NCI-H2196 (cell line): Measurements from ENCODE around the gene PLCD3.
A peak's percentile ranks its signal among the peaks of the same experiment; 100 is the strongest.
"Not testable (repeated sequence)": the region's sequence is repeated elsewhere in the genome, so short reads cannot be mapped to it uniquely, and the experiment has no call there.

ENCODE experiments used
- DNase-seq: peaks from one replicate; lab custom pipeline; 2025; ENCODE audit not compliant: unreplicated experiment; lab: John Stamatoyannopoulos, UW

The PLCD3 gene

GRCh38 chr17:45135192-45135977 is 3.1 kb upstream of the PLCD3 start, which contains the start of gene ACBD4:
Gene ACBD4, plus strand, starts transcription at chr17:45135687. Its CDS starts 458 bp downstream, at chr17:45136145.
- peak; percentile 98 for DNase-seq

GRCh38 chr17:45132572-45133463 is 503 bp upstream of the PLCD3 start:
- peak; percentile 70 for DNase-seq

- DNase-seq: peak; percentile 28
Observed at GRCh38 chr17:45131616-45132319, 547 bp downstream of the PLCD3 start.

DNA sequence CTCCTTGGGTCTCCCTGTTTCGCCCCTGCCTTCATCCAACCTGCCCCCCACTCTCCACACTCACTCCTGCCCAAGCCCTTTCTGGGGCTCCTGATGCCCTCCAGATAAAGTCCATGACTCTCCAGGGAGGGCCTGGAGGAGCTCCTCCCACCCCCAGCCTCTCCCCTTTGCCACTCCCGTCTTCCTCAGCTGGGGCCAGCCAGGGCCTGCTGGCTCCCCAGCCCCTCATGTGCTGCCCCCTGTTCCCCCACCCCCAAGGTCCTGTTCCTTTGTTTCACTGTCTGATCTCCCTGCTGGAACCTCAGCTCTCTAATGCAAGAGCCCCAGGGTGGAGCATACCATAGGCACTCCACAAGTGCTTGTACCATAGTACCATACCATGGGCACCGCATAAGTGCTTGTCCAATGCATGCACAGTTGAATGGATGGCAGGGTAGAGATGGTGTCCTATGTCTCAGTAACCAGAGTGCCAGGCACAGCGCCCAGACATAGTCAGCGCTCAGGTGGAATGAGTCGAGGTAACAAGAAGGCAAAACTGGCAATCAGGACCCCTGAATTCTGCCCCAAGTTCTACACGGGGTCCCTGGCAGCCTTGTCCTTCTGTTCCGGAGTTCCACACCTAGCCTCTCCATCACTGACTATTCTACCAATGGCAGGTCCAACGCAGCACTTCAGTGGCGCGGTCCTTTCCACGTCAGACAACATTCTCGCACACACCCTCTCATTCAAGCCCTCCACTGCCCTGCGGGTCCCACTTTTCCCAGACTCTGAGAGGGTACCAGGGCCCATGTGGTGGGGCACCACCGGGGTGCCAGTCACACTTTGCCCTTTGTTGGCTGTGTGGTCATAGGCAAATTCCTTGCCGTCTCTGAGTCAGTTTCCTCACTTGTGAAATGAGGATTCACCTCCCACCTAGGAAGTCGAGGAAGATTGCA is 1.4 kb downstream of the PLCD3 start:
- no peak for DNase-seq

DNA sequence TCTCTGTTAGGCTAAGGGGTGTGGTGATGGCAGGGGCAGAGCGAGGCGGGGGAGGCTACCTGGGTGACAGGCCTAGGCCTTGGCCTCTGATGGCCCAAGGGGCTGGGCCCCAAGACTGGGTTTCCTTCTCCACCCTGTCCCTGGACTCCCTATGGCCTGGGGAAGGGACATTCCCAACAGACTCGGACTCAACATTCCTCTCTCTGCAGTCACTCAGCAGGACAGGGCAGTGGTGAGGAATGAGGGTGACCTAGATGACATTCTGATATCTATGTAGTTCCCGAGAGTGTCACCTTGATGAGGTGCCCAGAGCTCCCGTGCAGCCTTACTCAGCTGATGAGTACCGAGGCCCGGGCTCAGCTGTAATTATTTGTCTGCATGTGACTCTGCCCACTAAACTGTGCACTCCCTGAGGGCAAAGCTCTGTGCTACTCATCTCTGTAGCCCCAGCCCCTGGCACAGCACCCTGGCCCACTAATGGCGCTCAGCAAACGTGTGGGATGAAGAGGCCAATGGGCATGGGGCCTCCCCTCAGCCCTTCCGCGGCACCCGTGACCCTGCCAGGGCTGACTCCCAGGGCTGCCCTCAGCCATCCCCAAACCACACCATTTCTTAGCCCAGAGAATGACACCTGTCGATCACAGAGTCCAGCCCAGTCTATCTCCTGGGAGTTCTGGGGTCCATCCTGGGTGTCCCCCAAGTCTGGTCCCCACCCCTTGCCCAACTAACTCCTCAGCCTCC is 2.2 kb downstream of the PLCD3 start:
- DNase-seq: no peak

- no peak for DNase-seq
Observed at GRCh38 chr17:45129426-45129939, 2.8 kb downstream of the PLCD3 start.

- no peak for DNase-seq
Observed at GRCh38 chr17:45128989-45129388, 3.3 kb downstream of the PLCD3 start.

- DNase-seq: no peak
Observed at GRCh38 chr17:45128331-45128730, 4.0 kb downstream of the PLCD3 start.

- no peak for DNase-seq
Observed at GRCh38 chr17:45127548-45128300, 4.6 kb downstream of the PLCD3 start.

DNA sequence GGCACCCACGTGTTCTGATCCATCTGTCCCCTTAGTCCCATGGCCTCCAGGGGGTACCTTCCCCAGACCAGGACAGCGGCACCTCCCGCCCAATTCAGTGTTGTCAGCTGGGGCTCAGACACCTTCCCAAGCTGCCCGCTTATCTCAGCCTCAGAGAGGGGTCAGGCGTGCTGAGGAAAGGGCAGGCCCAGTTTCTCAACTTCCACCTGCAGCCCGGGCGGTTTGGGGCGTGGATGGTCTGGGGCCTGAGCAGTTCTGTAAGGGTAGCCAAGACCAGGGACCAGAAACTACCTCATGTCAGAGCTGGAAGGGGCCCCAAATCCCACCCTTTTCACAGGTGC is 5.1 kb downstream of the PLCD3 start:
- DNase-seq: no peak

- no peak for DNase-seq
Observed at GRCh38 chr17:45125509-45125908, 6.8 kb downstream of the PLCD3 start.

GRCh38 chr17:45124797-45125122 is 7.6 kb downstream of the PLCD3 start:
- DNase-seq: not testable (repeated sequence)

- no peak for DNase-seq
Observed at GRCh38 chr17:45123930-45124796, 8.2 kb downstream of the PLCD3 start.

DNA sequence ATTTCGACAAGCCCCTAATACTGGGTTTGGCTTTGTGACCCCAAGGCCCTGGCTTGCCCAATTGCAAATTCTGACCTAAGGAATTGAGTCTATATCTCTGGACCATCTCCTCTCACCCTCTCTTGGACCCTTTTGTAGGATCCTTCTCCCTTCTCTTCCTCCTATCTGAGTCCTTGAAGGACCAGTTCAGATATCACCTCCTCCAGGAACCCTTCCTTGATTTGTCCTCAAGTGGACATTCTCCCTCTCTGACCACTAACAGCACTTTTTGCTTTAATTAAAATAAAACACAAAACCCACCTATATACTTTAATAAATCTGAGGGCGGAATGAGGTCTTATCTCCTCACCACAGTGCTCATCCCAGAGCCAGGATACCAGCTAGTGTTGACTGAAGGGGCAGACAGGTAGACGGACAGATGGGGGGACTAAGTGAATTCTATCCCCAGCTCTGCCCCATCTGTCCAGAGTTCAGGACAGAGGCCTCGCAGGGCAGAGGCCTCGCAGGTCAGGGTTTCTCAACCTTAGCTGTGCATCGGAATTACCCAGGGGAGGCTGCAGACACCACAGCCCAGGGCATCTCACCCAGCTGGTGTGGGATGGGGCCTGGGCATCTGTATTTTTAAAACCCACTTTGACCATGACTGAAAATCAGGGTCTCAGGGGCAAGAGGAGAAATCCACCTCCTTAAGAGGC is 9.1 kb downstream of the PLCD3 start:
- DNase-seq: no peak

- DNase-seq: no peak
Observed at GRCh38 chr17:45121055-45121454, 11.3 kb downstream of the PLCD3 start.

- DNase-seq: no peak
Observed at GRCh38 chr17:45120558-45120957, 11.8 kb downstream of the PLCD3 start.

DNA sequence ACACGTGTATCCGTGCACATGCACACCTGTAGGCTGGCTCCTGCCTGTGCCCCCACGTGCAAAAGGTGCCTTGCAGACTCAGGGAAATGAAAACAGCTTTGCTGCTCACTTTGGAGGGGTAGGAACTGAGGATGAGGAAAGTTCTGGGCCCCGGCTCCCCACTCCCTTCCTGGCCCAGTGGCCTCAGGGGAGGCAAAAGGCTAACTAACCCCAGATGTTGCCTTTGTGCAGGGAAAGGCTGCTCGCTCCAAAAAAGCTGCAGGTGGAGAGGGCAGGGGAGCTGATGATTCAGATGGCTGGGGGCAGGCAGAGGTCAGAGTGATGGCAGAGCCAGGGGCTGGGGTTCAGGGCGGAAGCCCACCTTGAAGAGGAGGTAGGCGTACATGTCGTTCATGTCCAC is 12.4 kb downstream of the PLCD3 start:
- no peak for DNase-seq
